Smooth muscle cell of the umbilical artery (primary cell): Measurements from ENCODE around the gene KASH5. TPM values are rescaled to one million over a fixed set of nuclear protein-coding genes. Genes with fewer than 3 reads are reported as not detected.

ENCODE experiments used
- total RNA-seq: library from RNA; depleted of rRNA; stranded (reverse); fragments of >200 nt; gene quantifications from 2 replicates; pipeline ENCODE4 v1.2.3, GENCODE V29; 2014

Gene KASH5, protein sequence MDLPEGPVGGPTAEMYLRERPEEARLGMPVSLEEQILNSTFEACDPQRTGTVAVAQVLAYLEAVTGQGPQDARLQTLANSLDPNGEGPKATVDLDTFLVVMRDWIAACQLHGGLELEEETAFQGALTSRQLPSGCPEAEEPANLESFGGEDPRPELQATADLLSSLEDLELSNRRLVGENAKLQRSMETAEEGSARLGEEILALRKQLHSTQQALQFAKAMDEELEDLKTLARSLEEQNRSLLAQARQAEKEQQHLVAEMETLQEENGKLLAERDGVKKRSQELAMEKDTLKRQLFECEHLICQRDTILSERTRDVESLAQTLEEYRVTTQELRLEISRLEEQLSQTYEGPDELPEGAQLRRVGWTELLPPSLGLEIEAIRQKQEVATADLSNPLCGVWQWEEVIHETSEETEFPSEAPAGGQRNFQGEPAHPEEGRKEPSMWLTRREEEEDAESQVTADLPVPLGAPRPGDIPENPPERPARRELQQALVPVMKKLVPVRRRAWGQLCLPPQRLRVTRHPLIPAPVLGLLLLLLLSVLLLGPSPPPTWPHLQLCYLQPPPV
- total RNA-seq, result not detected in 2 replicates

DNA sequence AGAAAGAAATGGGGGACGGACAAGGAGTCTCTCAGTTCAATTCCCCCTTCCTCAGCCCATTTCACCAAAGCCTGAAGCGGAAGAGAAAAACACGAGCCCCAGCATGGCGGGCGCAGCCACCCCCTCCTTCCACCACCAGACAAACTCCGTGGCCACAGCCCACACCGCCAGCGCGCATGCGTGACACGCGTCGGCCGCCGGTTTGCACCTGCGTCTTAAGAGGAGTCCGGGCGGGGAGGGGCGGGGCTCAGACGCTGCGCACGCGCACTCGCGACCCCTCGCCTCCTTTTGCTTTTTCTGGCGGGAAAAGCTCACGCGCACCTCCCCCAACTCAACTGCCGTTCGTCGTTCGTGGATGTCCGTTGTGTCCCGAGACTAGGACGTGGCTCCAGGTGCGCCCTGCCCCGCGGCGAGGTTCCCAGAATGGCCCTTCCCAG is at the start of gene KASH5:
KASH5 (plus strand) TSS at position 314 of the 437 bp plus-strand sequence. CDS start 2,635 bp downstream, outside the sequence.

DNA sequence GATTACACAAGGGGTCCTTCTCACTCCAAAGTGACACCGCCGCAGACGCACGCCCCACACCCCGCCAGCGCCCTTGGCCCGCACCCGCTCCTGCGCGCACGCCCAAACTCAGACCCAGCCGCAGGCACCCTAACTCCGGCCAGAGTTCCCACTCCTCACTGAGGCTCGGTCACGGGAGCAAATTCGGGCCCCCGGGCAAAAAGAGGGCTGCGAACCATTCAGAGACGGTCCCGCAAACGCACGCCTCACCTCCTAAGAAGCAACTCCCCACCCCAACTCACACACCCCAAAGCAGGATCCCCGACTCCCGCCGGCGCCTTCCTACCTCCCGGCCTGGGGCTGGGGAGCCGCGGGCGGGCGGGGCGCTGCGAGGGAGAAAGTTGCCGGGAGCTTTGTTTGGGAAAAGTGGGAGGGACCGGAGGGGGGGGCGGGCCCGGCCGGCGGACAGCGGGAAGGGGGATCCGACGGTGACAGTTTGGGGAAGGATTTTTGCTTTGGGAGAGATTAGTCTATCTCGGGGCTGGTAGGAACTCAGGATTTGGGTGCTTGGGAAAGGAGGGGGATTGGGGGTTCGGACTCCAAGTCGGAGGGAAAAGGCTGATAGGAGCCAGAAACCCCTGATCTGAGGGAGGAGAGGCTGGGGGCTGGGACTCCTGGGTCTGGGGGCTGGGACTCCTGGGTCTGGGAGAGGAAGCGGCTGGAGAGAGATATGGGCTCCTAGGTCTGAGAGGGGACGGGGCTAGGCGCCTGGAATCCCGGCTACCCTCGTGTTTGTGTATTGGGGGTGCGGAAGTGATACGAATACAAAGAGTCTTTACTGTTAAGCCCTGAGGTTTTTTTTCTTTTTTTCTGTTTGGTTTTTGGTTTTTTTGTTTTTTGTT is 25.8 kb upstream of the KASH5 start, which contains the start of gene TEAD2:
TEAD2 (minus strand) TSS at position 369 of the 881 bp plus-strand sequence. CDS start 2,341 bp downstream, outside the sequence.

DNA sequence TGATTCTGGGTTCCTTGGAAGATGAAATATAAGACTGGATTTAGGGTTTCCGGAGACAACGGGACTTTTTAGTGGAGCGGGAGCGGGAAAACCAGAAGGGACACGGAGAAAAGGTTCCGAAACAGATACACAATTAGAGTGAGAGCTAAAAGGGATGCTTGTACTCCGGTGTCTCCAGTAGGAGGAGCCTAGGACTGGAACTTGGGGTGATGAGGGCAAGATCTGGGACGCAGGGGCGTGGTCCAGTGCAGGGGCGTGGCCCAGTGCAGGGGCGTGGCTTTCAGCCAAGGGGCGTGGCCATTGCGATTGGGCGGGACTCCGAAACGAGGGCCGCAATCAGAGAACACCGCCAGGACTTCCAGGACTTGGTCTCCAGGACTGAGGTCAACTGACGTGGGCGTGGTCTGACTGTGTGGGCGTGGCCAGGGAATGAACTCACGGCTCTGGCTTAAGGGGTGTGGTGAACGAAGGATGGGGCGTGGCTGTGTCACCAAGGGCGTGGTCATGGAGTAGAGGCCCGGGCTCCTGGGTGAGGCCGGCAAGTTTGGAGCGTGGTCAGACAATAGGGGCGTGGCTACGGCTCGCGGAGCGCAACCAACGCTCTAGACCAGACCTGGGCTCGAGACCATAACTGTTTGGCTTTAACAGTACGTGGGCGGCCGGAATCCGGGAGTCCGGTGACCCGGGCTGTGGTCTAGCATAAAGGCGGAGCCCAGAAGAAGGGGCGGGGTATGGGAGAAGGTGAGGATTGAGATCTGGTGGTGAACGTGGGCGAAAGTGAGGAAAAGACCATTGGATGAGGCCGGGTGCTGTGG is 24.6 kb upstream of the KASH5 start, which contains the start of gene DKKL1:
DKKL1 (plus strand) TSS at position 610 of the 815 bp plus-strand sequence; CDS start at position 732, 122 bp downstream.

DNA sequence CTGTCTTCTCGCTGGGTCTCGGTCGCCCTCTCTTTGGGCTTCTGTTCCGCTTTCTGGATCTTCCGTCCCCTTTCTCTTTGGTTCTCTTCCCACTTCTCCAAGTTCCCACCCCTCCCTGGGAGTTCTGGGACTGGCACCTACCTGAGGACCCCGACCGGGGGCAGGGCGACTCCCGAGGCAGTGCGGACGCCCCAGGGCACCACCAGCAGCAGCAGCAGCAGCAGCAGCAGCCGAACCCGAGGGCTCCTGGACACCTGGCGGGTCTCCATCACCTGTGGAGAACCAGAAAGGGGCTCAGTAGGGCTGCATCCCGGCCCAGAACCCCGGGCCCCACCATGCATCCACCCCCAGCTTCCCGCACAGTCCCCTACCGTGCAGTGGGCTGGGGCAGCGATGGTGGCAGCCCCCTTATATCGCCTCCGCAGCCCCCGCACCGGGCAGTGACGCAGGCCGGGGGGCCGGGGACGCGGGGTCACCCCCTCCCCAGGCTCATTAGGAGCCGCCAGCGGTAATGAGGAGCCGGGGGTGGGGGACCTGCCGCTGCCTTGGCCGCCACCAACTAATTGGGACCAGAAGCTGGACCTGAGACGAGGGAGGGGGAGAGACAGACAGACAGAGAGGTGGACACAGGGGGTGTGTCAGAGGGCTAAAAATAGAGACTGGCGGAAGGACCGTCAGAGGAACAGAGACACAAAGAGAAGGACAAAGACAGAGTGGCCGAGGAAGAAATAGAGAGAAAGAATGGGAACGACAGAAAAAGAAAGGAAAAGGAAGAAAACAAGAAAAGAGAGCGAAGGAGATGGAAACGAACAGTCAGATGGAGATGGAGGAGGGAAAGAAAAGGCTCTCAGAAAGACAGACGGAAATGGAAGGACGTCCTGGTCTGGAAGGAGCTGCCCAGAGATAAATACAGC is 35.3 kb downstream of the KASH5 start, which contains the start of gene PTH2:
PTH2 (minus strand) TSS at position 371 of the 914 bp plus-strand sequence; CDS start at position 269, 102 bp downstream.

DNA sequence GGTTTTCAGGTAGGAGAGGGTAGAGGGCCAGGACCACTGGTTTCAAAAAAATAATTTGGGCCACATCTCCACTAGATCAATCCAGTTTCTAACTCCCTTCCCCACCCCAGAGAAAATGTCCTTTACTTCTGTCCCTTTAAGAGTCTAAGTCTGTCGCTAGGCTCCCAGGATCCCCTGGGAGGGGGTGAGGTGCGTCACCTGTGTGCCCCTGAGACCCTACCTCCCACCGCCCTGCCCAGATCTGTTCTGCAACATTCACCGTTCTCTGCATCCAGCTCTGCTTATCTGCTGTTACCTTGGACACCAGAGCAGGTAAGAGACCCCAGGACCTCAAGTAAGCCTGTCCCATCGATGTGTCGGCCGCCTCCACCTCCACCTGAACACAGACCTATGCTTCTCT is 37.1 kb downstream of the KASH5 start, which contains the start of gene GFY:
GFY (plus strand) TSS at position 211 of the 400 bp plus-strand sequence. CDS start 1,043 bp downstream, outside the sequence.

DNA sequence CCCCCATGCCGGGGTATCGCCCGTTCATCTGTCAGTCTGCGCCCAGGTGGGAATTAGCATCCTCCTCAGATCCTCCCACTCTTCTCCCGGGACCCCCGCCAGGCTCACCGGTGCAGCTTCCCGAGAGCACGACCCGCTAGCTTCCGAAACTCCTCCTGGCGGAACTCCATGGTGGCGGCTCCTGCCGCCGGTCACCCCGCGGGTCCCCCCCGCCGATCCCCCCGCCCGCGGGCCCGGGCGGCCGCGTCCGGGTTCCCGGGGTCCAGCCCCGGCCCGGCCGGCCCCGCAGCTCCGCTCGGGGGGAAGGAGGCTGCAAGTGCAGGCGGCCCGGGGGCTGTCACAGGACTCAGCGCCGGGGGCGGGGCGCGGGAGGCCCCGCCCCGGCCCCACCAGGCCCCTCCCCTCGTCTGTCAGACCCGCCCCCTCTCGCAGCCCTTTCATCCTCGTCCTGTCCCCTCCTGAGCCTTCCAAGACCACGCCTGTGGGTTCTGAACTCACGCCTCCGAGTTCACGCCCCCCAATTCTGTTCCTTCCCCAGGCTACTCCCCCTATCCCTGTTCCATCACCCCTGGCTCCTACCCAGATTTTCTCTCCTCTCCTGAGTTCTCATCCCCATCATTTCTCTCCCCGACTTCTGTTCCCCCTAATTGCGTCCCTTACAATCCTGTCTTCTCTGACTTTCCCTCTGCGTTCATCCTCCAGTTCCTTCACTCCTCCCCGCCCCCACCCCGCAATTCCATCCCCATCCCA is 53.3 kb downstream of the KASH5 start, which contains the start of gene SLC17A7:
SLC17A7 (minus strand) TSS at position 318 of the 750 bp plus-strand sequence; CDS start at position 170, 148 bp downstream.

DNA sequence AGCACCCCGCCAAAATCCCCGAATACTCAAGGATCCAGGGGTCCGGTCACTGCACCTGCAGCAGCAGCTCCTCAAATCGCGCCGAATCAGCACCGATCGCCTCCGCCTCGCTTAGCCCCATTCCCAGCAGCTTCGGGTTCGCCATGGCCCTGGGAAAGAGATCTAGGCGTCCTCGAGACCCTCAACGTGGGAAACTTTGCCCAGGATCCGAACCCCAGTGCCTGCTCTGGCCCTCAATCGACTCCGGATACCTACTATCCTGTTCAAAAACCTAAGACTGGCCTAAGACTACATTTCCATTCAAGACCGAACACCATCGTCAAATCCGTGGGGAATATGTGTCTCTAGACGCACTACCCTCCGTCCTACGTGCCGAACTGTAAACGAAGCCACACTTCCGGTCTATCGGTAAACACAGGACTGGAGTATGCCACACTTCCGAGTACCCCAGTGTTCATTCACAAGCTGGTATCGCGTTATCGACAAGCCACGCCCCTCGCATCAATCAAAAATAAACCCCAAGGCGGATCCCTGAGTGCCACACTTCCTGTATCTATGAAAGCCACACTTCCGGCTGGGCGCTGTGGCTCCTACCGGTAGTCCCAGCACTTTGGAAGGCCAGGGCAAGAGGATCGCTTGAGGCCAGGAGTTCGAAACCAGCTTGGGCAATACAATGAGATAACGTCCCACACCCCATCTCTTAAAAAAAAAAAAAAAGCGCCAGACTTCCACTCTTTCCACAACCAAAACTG is 63.6 kb downstream of the KASH5 start, which contains the start of gene PIH1D1:
PIH1D1 (minus strand) TSS at position 385 of the 752 bp plus-strand sequence; CDS start at position 145, 240 bp downstream.

DNA sequence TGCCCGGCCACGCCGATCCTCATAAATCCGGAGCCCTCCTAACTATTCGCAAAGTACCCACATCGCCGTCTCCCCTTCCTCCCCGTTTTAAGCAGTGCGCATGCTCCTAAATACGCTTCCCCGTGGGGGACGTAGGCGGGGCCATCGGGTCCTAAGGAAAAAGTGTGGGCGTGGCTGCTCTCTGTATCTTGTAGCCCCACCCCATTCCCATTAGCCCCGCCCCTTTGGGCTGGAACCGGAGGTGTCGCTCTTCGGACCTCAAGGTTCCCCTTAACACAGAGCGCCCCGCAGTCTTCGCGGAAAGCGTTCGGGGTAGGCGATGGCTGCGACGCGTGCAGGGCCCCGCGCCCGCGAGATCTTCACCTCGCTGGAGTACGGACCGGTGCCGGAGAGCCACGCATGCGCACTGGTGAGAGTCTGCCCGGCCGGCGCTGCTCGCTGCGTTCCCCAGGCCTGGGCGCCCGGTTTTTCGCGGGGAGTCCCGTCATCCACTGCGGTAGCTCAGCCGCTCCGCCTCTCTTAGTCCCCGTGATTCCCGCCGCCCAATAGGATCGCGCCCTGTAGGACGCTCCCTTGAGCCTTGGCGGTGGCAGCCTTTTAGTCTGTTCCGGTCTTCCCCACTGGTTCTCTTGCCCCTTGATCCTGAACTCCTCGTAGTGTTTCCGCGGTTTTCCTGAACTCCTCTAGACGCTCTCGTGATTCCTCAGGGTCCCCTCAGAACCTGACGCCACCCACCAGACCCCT is 65.1 kb downstream of the KASH5 start, which contains the start of gene ALDH16A1:
ALDH16A1 (plus strand) TSS at position 213 of the 744 bp plus-strand sequence; CDS start at position 320, 107 bp downstream.

Other genes with a start within 250 kb of the KASH5 start
- gene HRC, start 232.9 kb upstream of the KASH5 start, total RNA-seq, result 0.14 TPM in 1 of 2 replicates, not detected in the other
- 13.4 and 23.1 TPM in 2 replicates for gene TRPM4, start 230.5 kb upstream of the KASH5 start, total RNA-seq
- gene SLC6A16, start 63.1 kb upstream of the KASH5 start, total RNA-seq, result under 0.01 and 0.14 TPM in 2 replicates
- under 0.01 TPM in 1 of 2 replicates, not detected in the other for gene CD37, start 52.8 kb upstream of the KASH5 start, total RNA-seq
- 20.8 and 22.2 TPM in 2 replicates for gene TEAD2, start 25.8 kb upstream of the KASH5 start, total RNA-seq
- 0.59 TPM in 1 of 2 replicates, not detected in the other for gene DKKL1, start 24.4 kb upstream of the KASH5 start, total RNA-seq
- gene PTH2, start 35.2 kb downstream of the KASH5 start, total RNA-seq, result not detected in 2 replicates
- not detected in 2 replicates for gene GFY, start 37.1 kb downstream of the KASH5 start, total RNA-seq
- gene SLC17A7, start 53.3 kb downstream of the KASH5 start, total RNA-seq, result not detected in 2 replicates
- gene PIH1D1, start 63.6 kb downstream of the KASH5 start, total RNA-seq, result 73.1 and 108 TPM in 2 replicates
- 11.9 and 13.5 TPM in 2 replicates for gene ALDH16A1, start 65.0 kb downstream of the KASH5 start, total RNA-seq
- 1.2 and 2.1 TPM in 2 replicates for gene FLT3LG, start 86.0 kb downstream of the KASH5 start, total RNA-seq
- gene RPL13A, start 99.4 kb downstream of the KASH5 start, total RNA-seq, result 1,158 and 2,408 TPM in 2 replicates
- 1,449 and 3,403 TPM in 2 replicates for gene RPS11, start 108.2 kb downstream of the KASH5 start, total RNA-seq
- 33.5 and 71.9 TPM in 2 replicates for gene FCGRT, start 124.4 kb downstream of the KASH5 start, total RNA-seq
- 388 and 521 TPM in 2 replicates for gene RCN3, start 139.8 kb downstream of the KASH5 start, total RNA-seq
- 28.3 and 49.6 TPM in 2 replicates for gene NOSIP, start 192.3 kb downstream of the KASH5 start, total RNA-seq
- gene PRRG2, start 193.1 kb downstream of the KASH5 start, total RNA-seq, result 0.23 and 0.89 TPM in 2 replicates
- 2.7 and 5.2 TPM in 2 replicates for gene PRR12, start 202.9 kb downstream of the KASH5 start, total RNA-seq